CD8-positive, alpha-beta memory T cell (primary cell): ENCODE results near the gene RBCK1. TPM values are rescaled to one million over a fixed set of nuclear protein-coding genes. Genes with fewer than 3 reads are reported as not detected.
A peak's percentile ranks its signal among the peaks of the same experiment; 100 is the strongest.

Source experiments
- CTCF ChIA-PET: fragments of 350-600 bp; sonication (Branson Sonifier 250); formaldehyde crosslinking; loops from one replicate; lab custom pipeline; 2021; ENCODE audit warnings: antibody characterized with exemption; lab: Charles Lee
- POLR2A ChIA-PET: fragments of 350-600 bp; sonication (Branson Sonifier 250); formaldehyde crosslinking; loops from one replicate; lab custom pipeline; 2021; ENCODE audit warnings: antibody characterized with exemption; lab: Charles Lee
- DNase-seq, 5 donors: peaks; one replicate each; pipeline versions ENCODE4 v3.0.0 to v3.0.0-alpha.2; 2020 to 2022; ENCODE audit warnings: mixed read lengths in 1 of 5
- H3K27ac ChIP-seq: one replicate; pipeline ENCODE4 v1.7.0; 2013; ENCODE audit warnings: low read depth, mild to moderate bottlenecking, low read length, moderate library complexity
- H3K27me3 ChIP-seq: 2 replicates; pipeline ENCODE4 v1.7.0; 2013; ENCODE audit warnings: low read length, mild to moderate bottlenecking; ENCODE audit not compliant: insufficient read depth, poor library complexity, severe bottlenecking
- H3K36me3 ChIP-seq: 2 replicates; pipeline ENCODE4 v1.7.0; 2013; ENCODE audit warnings: mild to moderate bottlenecking, low read length, moderate library complexity; ENCODE audit not compliant: insufficient read depth
- H3K4me1 ChIP-seq: 2 replicates; pipeline ENCODE4 v1.7.0; 2013; ENCODE audit warnings: mild to moderate bottlenecking, low read length, moderate library complexity; ENCODE audit not compliant: insufficient read depth
- H3K4me3 ChIP-seq: 2 replicates; pipeline ENCODE4 v1.7.0; 2013; ENCODE audit warnings: mild to moderate bottlenecking, low read length
- H3K9me3 ChIP-seq: 2 replicates; pipeline ENCODE4 v1.7.0; 2013; ENCODE audit warnings: mild to moderate bottlenecking, low read length
- H3K27ac Mint-ChIP-seq, 8 donors: one replicate each; pipeline ENCODE4 v1.8.0; 2020 to 2021; ENCODE audit warnings: mixed read lengths in 8 of 8, mild to moderate bottlenecking in 6 of 8, inconsistent platforms in 3 of 8, moderate library complexity in 3 of 8
- H3K27me3 Mint-ChIP-seq, 2 donors: one replicate each; pipeline ENCODE4 v1.8.0; 2020 to 2021; ENCODE audit warnings: mixed read lengths in 2 of 2, mild to moderate bottlenecking in 1 of 2, moderate library complexity in 1 of 2
- H3K36me3 Mint-ChIP-seq, 3 donors: one replicate each; pipeline ENCODE4 v1.8.0; 2020 to 2021; ENCODE audit warnings: mixed read lengths in 3 of 3, inconsistent platforms in 1 of 3, mild to moderate bottlenecking in 1 of 3
- H3K4me1 Mint-ChIP-seq, 3 donors: one replicate each; pipeline ENCODE4 v1.8.0; 2020 to 2021; ENCODE audit warnings: mixed read lengths in 3 of 3, inconsistent platforms in 1 of 3, mild to moderate bottlenecking in 1 of 3
- H3K4me3 Mint-ChIP-seq, 7 donors: one replicate each; pipeline ENCODE4 v1.8.0; 2020 to 2021; ENCODE audit warnings: mixed read lengths in 7 of 7, mild to moderate bottlenecking in 6 of 7, moderate library complexity in 4 of 7, inconsistent platforms in 2 of 7
- H3K9me3 Mint-ChIP-seq, 5 donors: one replicate each; pipeline ENCODE4 v1.8.0; 2020 to 2022; ENCODE audit warnings: mixed read lengths in 5 of 5, mild to moderate bottlenecking in 3 of 5, moderate library complexity in 2 of 5, inconsistent platforms in 1 of 5
- polyA plus RNA-seq: library from polyadenylated mRNA; unstranded; fragments of 300-500 nt; fragmentation: Illumina TruSeq; gene quantifications from one replicate; pipeline ENCODE4 v1.2.3, GENCODE V29; 2021
- total RNA-seq, 2 experiments: library from RNA; stranded (reverse); gene quantifications; one replicate each; pipeline ENCODE4 v1.2.3, GENCODE V29; 2021

Gene RBCK1
- total and polyA plus RNA-seq, 3 experiments from 2014 or later: 83.7 to 95.7 (median 90.5) TPM

GRCh38 chr20:420166-420620, 12.1 kb downstream of the RBCK1 start:
- Mint-ChIP-seq H3K9me3 (no peaks in the 10 kb centered on the region), H3K4me3 (no peak overlapping the region), H3K27me3 (no peaks in the 10 kb centered on the region), H3K27ac (peak overlapping the region in 2 of 8 donors; percentile 74 to 85), H3K36me3 (peaks cover 4 to 82% (median 22%) of the 10 kb centered on the region in 3 donors), H3K4me1 (peaks cover 15 to 28% (median 17%) of the 10 kb centered on the region in 3 donors)
- POLR2A ChIA-PET: no interaction called here
- Histone ChIP-seq H3K27me3 (no peaks in the 10 kb centered on the region), H3K4me1 (no peaks in the 10 kb centered on the region), H3K36me3 (peaks cover 53% of the 10 kb centered on the region), H3K9me3 (no peaks in the 10 kb centered on the region), H3K27ac (no peak overlapping the region), H3K4me3 (no peak overlapping the region)
- CTCF ChIA-PET: no interaction called here
- peak in 1 of 5 donors; percentile 43 for DNase-seq

DNA sequence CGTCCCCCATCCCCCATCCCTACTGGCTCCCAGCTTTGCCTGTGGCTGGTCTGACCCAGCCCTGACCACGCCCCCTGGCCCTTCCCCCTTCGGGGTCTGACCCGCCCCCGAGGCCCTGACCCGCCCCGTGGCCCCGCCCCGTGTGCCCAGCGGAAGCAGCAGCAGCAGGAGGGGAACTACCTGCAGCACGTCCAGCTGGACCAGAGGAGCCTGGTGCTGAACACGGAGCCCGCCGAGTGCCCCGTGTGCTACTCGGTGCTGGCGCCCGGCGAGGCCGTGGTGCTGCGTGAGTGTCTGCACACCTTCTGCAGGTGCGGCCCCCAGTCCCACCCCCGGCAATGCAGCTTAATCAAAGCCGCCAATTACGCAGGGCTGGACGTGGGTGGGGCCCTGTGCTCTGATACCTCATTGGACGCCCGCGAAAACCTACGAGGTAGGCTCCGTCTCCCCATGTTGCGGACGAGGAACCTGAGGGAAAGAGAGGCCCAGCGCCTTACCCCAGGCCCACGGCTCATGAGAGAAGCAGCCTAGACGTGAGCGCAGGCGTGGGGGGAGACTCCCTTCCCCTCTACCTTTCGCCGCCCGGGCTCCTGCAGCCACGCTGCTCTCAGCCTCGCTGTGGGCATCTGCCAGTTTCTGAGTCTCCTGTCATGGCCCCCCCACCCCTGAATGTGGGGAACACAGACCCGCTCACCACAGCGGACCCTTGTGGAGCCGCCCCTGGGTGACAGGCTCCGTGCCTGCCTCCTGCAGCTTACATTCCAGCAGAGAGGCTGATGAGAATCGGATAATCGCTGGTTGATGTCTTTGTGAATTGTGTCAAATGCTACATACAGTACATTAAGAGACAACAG, 12.8 kb downstream of the RBCK1 start:
- H3K36me3 Mint-ChIP-seq: peaks cover 0 to 80% (median 20%) of the 10 kb centered on the region in 3 donors
- Histone ChIP-seq H3K9me3 (no peaks in the 10 kb centered on the region), H3K4me1 (no peaks in the 10 kb centered on the region), H3K4me3 (no peak overlapping the region), H3K27me3 (no peaks in the 10 kb centered on the region), H3K27ac (no peak overlapping the region), H3K36me3 (peaks cover 49% of the 10 kb centered on the region)
- peak overlapping the region in 4 of 8 donors; percentile 8 to 88 (median 28) for H3K27ac Mint-ChIP-seq
- H3K27me3 Mint-ChIP-seq: no peaks in the 10 kb centered on the region
- no peak overlapping the region for H3K4me3 Mint-ChIP-seq
- peaks cover 9 to 21% (median 10%) of the 10 kb centered on the region in 3 donors for H3K4me1 Mint-ChIP-seq
- H3K9me3 Mint-ChIP-seq: no peaks in the 10 kb centered on the region
- DNase-seq: no peak
- ChIA-PET POLR2A (no interaction called here), CTCF (no interaction called here)

- CTCF ChIA-PET: no interaction called here
- no peaks in the 10 kb centered on the region for H3K9me3 Mint-ChIP-seq
- no peak overlapping the region for H3K27ac ChIP-seq
- peak in 1 of 5 donors; percentile 17 for DNase-seq
- H3K27me3 ChIP-seq: no peaks in the 10 kb centered on the region
- no peaks in the 10 kb centered on the region for H3K27me3 Mint-ChIP-seq
- H3K4me3 ChIP-seq: no peak overlapping the region
- no peaks in the 10 kb centered on the region for H3K4me1 ChIP-seq
- H3K4me3 Mint-ChIP-seq: no peak overlapping the region
- POLR2A ChIA-PET: no interaction called here
- peaks cover 5 to 16% (median 6%) of the 10 kb centered on the region in 3 donors for H3K4me1 Mint-ChIP-seq
- peaks cover 0 to 80% (median 22%) of the 10 kb centered on the region in 3 donors for H3K36me3 Mint-ChIP-seq
- H3K36me3 ChIP-seq: peaks cover 49% of the 10 kb centered on the region
- no peaks in the 10 kb centered on the region for H3K9me3 ChIP-seq
- peak overlapping the region in 5 of 8 donors; percentile 8 to 88 (median 25) for H3K27ac Mint-ChIP-seq
Observed at GRCh38 chr20:421685-422250, 13.7 kb downstream of the RBCK1 start.

- H3K9me3 ChIP-seq: no peaks in the 10 kb centered on the region
- ChIA-PET POLR2A (interaction anchor here (0.7 kb wide), 1 partner anchor 23 kb away, joined by 3 read pairs; no protein-coding TSS in a partner anchor), CTCF (interaction anchor here (1.0 to 2.1 kb wide), 2 partner anchors 52 to 72 kb away, joined by 3 to 7 read pairs; no protein-coding TSS in a partner anchor)
- peaks cover 22% of the 10 kb centered on the region for H3K36me3 ChIP-seq
- H3K4me1 ChIP-seq: no peaks in the 10 kb centered on the region
- no peak overlapping the region for H3K27ac ChIP-seq
- Mint-ChIP-seq H3K27ac (no peak overlapping the region), H3K36me3 (peaks cover 0 to 87% (median 18%) of the 10 kb centered on the region in 3 donors), H3K27me3 (no peaks in the 10 kb centered on the region), H3K4me3 (no peak overlapping the region), H3K9me3 (no peaks in the 10 kb centered on the region), H3K4me1 (peaks cover 0 to 13% (median 4%) of the 10 kb centered on the region in 3 donors)
- H3K4me3 ChIP-seq: no peak overlapping the region
- DNase-seq: no peak
- no peaks in the 10 kb centered on the region for H3K27me3 ChIP-seq
Observed at GRCh38 chr20:426566-426965, 18.5 kb downstream of the RBCK1 start.

DNA sequence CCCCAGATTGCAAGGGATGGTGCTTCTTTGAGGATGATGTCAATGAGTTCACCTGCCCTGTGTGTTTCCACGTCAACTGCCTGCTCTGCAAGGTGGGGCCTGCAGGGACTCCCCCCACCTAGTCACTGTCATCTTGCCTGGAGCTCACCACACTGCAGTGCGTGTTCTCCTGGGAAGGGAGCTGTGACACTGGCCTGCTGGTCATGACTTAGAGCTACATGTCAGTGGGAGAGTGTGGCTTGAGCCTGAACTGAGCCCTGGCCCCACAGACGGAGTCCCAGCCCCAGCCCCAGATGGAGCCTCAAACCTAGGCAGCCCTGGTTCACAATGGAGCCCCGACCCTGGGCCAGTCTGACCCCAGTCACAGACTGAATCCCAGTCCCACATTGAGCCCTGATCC, 19.3 kb downstream of the RBCK1 start:
- no peak for DNase-seq
- ChIA-PET CTCF (interaction anchor here (0.6 to 2.1 kb wide), 2 partner anchors 20 to 73 kb away, joined by 3 to 7 read pairs; no protein-coding TSS in a partner anchor), POLR2A (no interaction called here)
- H3K36me3 Mint-ChIP-seq: peaks cover 0 to 80% (median 15%) of the 10 kb centered on the region in 3 donors
- Histone ChIP-seq H3K4me1 (no peaks in the 10 kb centered on the region), H3K4me3 (no peak overlapping the region), H3K27ac (no peak overlapping the region), H3K9me3 (no peaks in the 10 kb centered on the region), H3K36me3 (peaks cover 15% of the 10 kb centered on the region), H3K27me3 (no peaks in the 10 kb centered on the region)
- H3K9me3 Mint-ChIP-seq: no peaks in the 10 kb centered on the region
- H3K27ac Mint-ChIP-seq: peak overlapping the region in 3 of 8 donors; percentile 12 to 51 (median 21)
- no peak overlapping the region for H3K4me3 Mint-ChIP-seq
- no peaks in the 10 kb centered on the region for H3K27me3 Mint-ChIP-seq
- H3K4me1 Mint-ChIP-seq: peaks cover 0 to 14% (median 4%) of the 10 kb centered on the region in 3 donors

DNA sequence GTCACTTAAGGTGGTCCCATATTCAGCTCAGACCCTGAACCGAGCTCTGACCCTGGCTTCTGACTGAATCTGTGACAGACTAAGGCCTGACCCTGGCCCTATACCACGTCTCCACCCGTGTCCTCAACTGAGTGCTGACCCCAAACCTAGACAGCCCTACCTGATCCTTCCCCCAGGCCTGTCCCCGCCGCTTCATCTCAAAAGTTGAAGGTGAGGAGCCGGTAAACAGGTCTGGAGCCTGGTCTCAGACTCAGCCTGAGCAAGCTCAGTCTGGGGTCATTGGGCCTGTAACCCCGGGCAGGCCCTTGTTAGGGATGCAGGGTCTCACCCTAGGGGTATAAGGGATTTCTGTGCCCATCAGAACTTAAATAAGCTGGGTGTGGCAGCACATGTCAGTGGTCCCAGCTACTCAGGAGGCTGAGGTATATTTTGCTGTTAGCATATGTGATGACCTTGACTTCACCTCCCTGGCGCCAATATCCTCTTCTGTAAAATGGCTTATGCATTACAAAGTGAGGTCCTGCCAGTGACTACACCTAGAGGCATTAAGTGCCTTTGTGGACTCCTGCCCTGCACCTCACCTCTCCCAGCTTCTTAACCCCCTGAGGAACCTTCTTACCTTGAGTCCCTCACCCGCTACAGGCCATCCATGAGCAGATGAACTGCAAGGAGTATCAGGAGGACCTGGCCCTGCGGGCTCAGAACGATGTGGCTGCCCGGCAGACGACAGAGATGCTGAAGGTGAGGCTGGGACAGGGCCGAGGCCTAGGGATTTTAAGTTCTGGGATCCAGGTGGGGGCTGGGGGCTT, 20.0 kb downstream of the RBCK1 start:
- H3K27ac ChIP-seq: no peak overlapping the region
- no peaks in the 10 kb centered on the region for H3K27me3 ChIP-seq
- no peak for DNase-seq
- peaks cover 0 to 75% (median 15%) of the 10 kb centered on the region in 3 donors for H3K36me3 Mint-ChIP-seq
- H3K27ac Mint-ChIP-seq: peak overlapping the region in 2 of 8 donors; percentile 21 to 27
- H3K27me3 Mint-ChIP-seq: no peaks in the 10 kb centered on the region
- POLR2A ChIA-PET: no interaction called here
- peaks cover 2 to 21% (median 7%) of the 10 kb centered on the region in 3 donors for H3K4me1 Mint-ChIP-seq
- H3K4me3 ChIP-seq: no peak overlapping the region
- CTCF ChIA-PET: interaction anchor here (0.6 to 2.1 kb wide), 2 partner anchors 19 to 74 kb away, joined by 3 to 7 read pairs; no protein-coding TSS in a partner anchor
- H3K36me3 ChIP-seq: peaks cover 12% of the 10 kb centered on the region
- no peaks in the 10 kb centered on the region for H3K9me3 ChIP-seq
- H3K4me3 Mint-ChIP-seq: no peak overlapping the region
- peaks cover 5% of the 10 kb centered on the region for H3K4me1 ChIP-seq
- no peaks in the 10 kb centered on the region for H3K9me3 Mint-ChIP-seq

GRCh38 chr20:428658-429200, 20.6 kb downstream of the RBCK1 start:
- ChIA-PET POLR2A (no interaction called here), CTCF (interaction anchor here (1.0 kb wide), 1 partner anchor 14 kb away, joined by 3 read pairs; no protein-coding TSS in a partner anchor)
- Mint-ChIP-seq H3K9me3 (no peaks in the 10 kb centered on the region), H3K4me1 (peaks cover 9 to 28% (median 14%) of the 10 kb centered on the region in 3 donors), H3K27me3 (no peaks in the 10 kb centered on the region), H3K4me3 (no peak overlapping the region), H3K27ac (no peak overlapping the region), H3K36me3 (peaks cover 0 to 73% (median 15%) of the 10 kb centered on the region in 3 donors)
- Histone ChIP-seq H3K9me3 (no peaks in the 10 kb centered on the region), H3K36me3 (peaks cover 10% of the 10 kb centered on the region), H3K27ac (no peak overlapping the region), H3K4me3 (no peak overlapping the region), H3K27me3 (no peaks in the 10 kb centered on the region), H3K4me1 (peaks cover 12% of the 10 kb centered on the region)
- DNase-seq: no peak
